CD4-positive, alpha-beta T cell treated with Interleukin-15 for 4 hours (primary cell): Measurements from ENCODE around the gene PTPRN2.

Source experiments
- DNase-seq: peaks from one replicate; pipeline ENCODE4 v3.0.0-alpha.2; 2020; ENCODE audit warnings: low spot score

The PTPRN2 gene

GRCh38 chr7:157617401-157617800 lies 970.2 kb downstream of the PTPRN2 start:
- DNase-seq = no peak

GRCh38 chr7:157616931-157617330 lies 970.7 kb downstream of the PTPRN2 start:
- no peak for DNase-seq

- no peak for DNase-seq
These were observed 971.2 kb downstream of the PTPRN2 start for GRCh38 chr7:157616426-157616825.

- DNase-seq = no peak
These were observed 971.8 kb downstream of the PTPRN2 start for GRCh38 chr7:157615852-157616251.

GRCh38 chr7:157615101-157615817 lies 972.4 kb downstream of the PTPRN2 start:
- DNase-seq = no peak

GRCh38 chr7:157614457-157615020 lies 973.1 kb downstream of the PTPRN2 start:
- DNase-seq = no peak

GRCh38 chr7:157613575-157614322 lies 973.9 kb downstream of the PTPRN2 start:
- no peak for DNase-seq

GRCh38 chr7:157612664-157613561 lies 974.7 kb downstream of the PTPRN2 start:
- peak; percentile 64 for DNase-seq

GRCh38 chr7:157612009-157612663 lies 975.5 kb downstream of the PTPRN2 start:
- DNase-seq = no peak

- DNase-seq = no peak
These were observed 976.3 kb downstream of the PTPRN2 start for GRCh38 chr7:157611341-157611740.

GRCh38 chr7:157610671-157611295 lies 976.8 kb downstream of the PTPRN2 start:
- DNase-seq = no peak

- DNase-seq = no peak
These were observed 977.5 kb downstream of the PTPRN2 start for GRCh38 chr7:157609932-157610640.

GRCh38 chr7:157609516-157609915 lies 978.1 kb downstream of the PTPRN2 start:
- no peak for DNase-seq

- DNase-seq = no peak
These were observed 980.4 kb downstream of the PTPRN2 start for GRCh38 chr7:157607218-157607617.

- no peak for DNase-seq
These were observed 981.5 kb downstream of the PTPRN2 start for GRCh38 chr7:157606140-157606539.

GRCh38 chr7:157605638-157606037 lies 982.0 kb downstream of the PTPRN2 start:
- DNase-seq = no peak

GRCh38 chr7:157604661-157605381 lies 982.8 kb downstream of the PTPRN2 start:
- no peak for DNase-seq

GRCh38 chr7:157603716-157604115 lies 983.9 kb downstream of the PTPRN2 start:
- DNase-seq = no peak

GRCh38 chr7:157603005-157603404 lies 984.6 kb downstream of the PTPRN2 start:
- DNase-seq = no peak

- DNase-seq = no peak
These were observed 985.0 kb downstream of the PTPRN2 start for GRCh38 chr7:157602581-157602980.
